LNCAP (cell line): ENCODE measurements around the gene LSM14A.

Experiments
- TF ChIP-seq, protein P1 (sequence below): fragments of 450-650 bp; IDR thresholded peaks from 2 replicates; pipeline ENCODE4 v1.5.1; 2017; ENCODE audit warnings: mild to moderate bottlenecking

Gene LSM14A

DNA sequence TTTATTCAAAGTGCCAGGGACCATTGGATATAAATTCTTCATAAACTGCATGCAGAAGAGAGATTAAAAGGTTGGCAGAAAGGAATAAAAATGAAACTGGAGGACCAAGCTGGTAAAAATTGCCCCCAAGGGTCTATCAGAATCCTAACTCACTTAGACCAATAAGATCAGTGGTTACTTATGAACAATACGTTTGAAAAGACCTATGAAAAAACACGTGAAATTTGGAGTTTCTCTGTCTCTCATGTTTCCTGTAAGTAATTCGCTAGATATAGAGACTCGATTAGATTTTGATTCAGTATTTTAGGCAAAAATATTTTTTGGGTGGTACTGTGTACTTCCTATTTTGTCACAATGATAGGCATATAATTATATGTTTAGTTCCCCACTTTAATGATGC is 104.9 kb downstream of the LSM14A start:
- TF ChIP-seq, protein P1, sequence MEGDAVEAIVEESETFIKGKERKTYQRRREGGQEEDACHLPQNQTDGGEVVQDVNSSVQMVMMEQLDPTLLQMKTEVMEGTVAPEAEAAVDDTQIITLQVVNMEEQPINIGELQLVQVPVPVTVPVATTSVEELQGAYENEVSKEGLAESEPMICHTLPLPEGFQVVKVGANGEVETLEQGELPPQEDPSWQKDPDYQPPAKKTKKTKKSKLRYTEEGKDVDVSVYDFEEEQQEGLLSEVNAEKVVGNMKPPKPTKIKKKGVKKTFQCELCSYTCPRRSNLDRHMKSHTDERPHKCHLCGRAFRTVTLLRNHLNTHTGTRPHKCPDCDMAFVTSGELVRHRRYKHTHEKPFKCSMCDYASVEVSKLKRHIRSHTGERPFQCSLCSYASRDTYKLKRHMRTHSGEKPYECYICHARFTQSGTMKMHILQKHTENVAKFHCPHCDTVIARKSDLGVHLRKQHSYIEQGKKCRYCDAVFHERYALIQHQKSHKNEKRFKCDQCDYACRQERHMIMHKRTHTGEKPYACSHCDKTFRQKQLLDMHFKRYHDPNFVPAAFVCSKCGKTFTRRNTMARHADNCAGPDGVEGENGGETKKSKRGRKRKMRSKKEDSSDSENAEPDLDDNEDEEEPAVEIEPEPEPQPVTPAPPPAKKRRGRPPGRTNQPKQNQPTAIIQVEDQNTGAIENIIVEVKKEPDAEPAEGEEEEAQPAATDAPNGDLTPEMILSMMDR = no peak

DNA sequence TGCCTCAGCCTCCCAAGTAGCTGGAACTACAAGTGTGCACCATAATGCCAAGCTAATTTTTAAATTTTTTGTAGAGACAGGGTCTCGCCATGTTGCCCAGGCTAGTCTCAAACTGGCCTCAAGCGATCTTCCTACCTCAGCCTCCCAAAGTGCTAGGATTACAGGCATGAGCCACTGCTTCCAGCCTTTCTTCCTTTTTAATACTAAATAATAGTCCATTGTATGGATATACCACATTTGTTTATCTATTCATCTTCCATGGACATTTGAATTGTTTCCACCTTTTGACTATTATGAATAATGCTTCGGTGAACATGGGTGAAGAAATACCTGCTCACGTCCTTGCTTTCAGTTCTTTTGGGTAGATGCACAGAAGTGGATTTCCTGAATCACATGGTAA is 106.5 kb downstream of the LSM14A start:
- TF ChIP-seq, protein P1 = no peak
